Smooth muscle cell (in vitro differentiated cells): ENCODE results near the gene DISP2. TPM values are rescaled to one million over a fixed set of nuclear protein-coding genes. Genes with fewer than 3 reads are reported as not detected.
A peak's percentile ranks its signal among the peaks of the same experiment; 100 is the strongest.

Source experiments
- DNase-seq: peaks from one replicate; lab custom pipeline; 2025; ENCODE audit not compliant: unreplicated experiment; lab: John Stamatoyannopoulos, UW
- H2AFZ ChIP-seq: fragments of 200-600 bp; sonication (generic); 2 replicates; pipeline ENCODE4 v1.6.0; 2016; ENCODE audit warnings: antibody characterized with exemption, low read depth, mild to moderate bottlenecking
- H3F3A ChIP-seq: fragments of 200-600 bp; sonication (generic); 2 replicates; pipeline ENCODE4 v1.6.0; 2017; ENCODE audit warnings: antibody characterized with exemption, low read depth
- H3K27ac ChIP-seq: fragments of 200-600 bp; sonication (generic); 2 replicates; pipeline ENCODE4 v1.5.1; 2016; ENCODE audit warnings: low read depth, mild to moderate bottlenecking
- H3K27me3 ChIP-seq: fragments of 200-600 bp; sonication (generic); 2 replicates; pipeline ENCODE4 v1.6.1; 2016; ENCODE audit warnings: low read depth, mild to moderate bottlenecking
- H3K36me3 ChIP-seq: fragments of 200-600 bp; sonication (generic); 2 replicates; pipeline ENCODE4 v1.5.1; 2016; ENCODE audit warnings: low read depth
- H3K4me1 ChIP-seq: fragments of 200-600 bp; sonication (generic); 2 replicates; pipeline ENCODE4 v1.5.1; 2016; ENCODE audit warnings: low read depth
- H3K4me2 ChIP-seq: fragments of 200-600 bp; sonication (generic); 2 replicates; pipeline ENCODE4 v1.6.0; 2016; ENCODE audit warnings: mild to moderate bottlenecking
- H3K4me3 ChIP-seq: fragments of 200-600 bp; sonication (generic); 2 replicates; pipeline ENCODE4 v1.5.1; 2016; ENCODE audit warnings: mild to moderate bottlenecking
- H3K79me2 ChIP-seq: fragments of 200-600 bp; sonication (generic); 2 replicates; pipeline ENCODE4 v1.6.0; 2016; ENCODE audit warnings: low read depth, mild to moderate bottlenecking
- H3K9ac ChIP-seq: fragments of 200-600 bp; sonication (generic); 2 replicates; pipeline ENCODE4 v1.6.0; 2016; ENCODE audit warnings: low read depth
- H3K9me3 ChIP-seq: fragments of 200-600 bp; sonication (generic); replicated peaks from 2 replicates; pipeline ENCODE4 v1.5.1; 2016; ENCODE audit warnings: low read depth
- H4K20me1 ChIP-seq: fragments of 200-600 bp; sonication (generic); 2 replicates; pipeline ENCODE4 v1.6.0; 2016; ENCODE audit warnings: low read depth
- CTCF ChIP-seq: fragments of 200-600 bp; sonication (generic); IDR thresholded peaks from 2 replicates; pipeline ENCODE4 v1.5.1; 2017; ENCODE audit warnings: borderline replicate concordance, mild to moderate bottlenecking, antibody characterized with exemption; ENCODE audit not compliant: insufficient read depth, poor library complexity, severe bottlenecking
- WGBS: methylation state at CpG from one replicate; pipeline ENCODE4 v1.1.7; 2016; ENCODE audit warnings: low lambda C conversion rate; 5-methylcytosine and 5-hydroxymethylcytosine counted together
- polyA plus RNA-seq: library from polyadenylated mRNA; unstranded; fragments of >200 nt; fragmentation: Nextera tagmentation; extraction: Ambion mirVana; gene quantifications from 2 replicates; pipeline ENCODE4 v1.2.1, GENCODE V29; 2016
- total RNA-seq: library from RNA; depleted of rRNA; stranded (reverse); fragments of >200 nt; gene quantifications from 2 replicates; pipeline ENCODE4 v1.2.3, GENCODE V29; 2014

Gene DISP2
- total and polyA plus RNA-seq, 2 experiments from 2014 or later, result 0.46 to 0.58 TPM

DNA sequence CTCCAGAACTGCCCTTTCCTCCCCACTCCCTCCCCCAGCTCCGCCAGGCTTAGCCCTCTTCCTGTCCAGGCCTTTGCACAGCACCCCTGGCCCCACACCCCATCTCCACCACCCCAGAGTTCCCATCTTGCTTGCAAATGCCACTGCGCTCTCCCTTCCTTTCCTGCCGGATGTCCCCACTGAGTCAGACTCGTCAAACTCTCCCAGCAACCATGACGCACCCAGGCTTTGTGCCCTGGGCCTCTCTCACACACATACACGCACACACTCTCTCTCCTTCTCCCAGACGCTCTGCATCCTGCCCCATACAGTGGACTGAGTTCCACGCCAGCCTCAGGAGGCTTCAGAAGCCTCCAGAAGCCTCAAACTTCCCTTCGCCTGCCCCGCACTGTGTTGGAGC, 14.5 kb upstream of the DISP2 start:
- H3K4me2 ChIP-seq, result peak overlapping the region; percentile 63
- no peaks in the 10 kb centered on the region for H3K79me2 ChIP-seq
- TF ChIP-seq CTCF, result no peak
- peak overlapping the region; percentile 98 for H3K27ac ChIP-seq
- H3K9ac ChIP-seq, result peak overlapping the region; percentile 86
- H2AFZ ChIP-seq, result no peak overlapping the region
- peak; percentile 46 for DNase-seq
- no peaks in the 10 kb centered on the region for H3K36me3 ChIP-seq
- no peaks in the 10 kb centered on the region for H4K20me1 ChIP-seq
- H3K27me3 ChIP-seq, result no peaks in the 10 kb centered on the region
- no peaks in the 10 kb centered on the region for H3K9me3 ChIP-seq
- no peak overlapping the region for H3K4me3 ChIP-seq
- H3F3A ChIP-seq, result peaks cover 26% of the 10 kb centered on the region
- 21% methylated on average over 10 of the region's 10 CpGs for WGBS
- peaks cover 32% of the 10 kb centered on the region for H3K4me1 ChIP-seq

DNA sequence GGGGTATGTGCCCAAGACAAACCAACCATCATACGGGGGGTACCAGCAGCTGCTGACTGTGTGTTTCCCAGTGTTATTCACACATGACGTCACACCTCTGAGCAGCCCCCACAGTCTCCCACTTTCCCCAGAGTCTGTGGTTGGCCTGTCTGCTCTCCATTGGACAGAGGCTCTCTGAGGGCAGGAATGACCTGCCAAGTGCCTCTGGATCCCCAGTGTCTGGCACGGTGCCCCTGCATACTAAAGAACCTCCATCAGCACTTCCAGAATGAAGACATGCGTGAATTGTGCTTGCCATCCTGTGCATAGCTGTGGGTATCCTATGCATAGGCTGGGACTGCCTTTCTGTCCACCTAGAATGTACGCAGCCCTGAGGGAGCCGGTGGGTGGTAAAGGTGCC, 13.8 kb upstream of the DISP2 start:
- Histone ChIP-seq H3K27me3 (no peaks in the 10 kb centered on the region), H3K27ac (peak overlapping the region; percentile 98), H3K4me3 (no peak overlapping the region), H3K9ac (peak overlapping the region; percentile 86), H3K79me2 (no peaks in the 10 kb centered on the region), H4K20me1 (no peaks in the 10 kb centered on the region), H3K36me3 (no peaks in the 10 kb centered on the region), H3F3A (peaks cover 26% of the 10 kb centered on the region), H3K4me1 (peaks cover 31% of the 10 kb centered on the region), H3K9me3 (no peaks in the 10 kb centered on the region), H2AFZ (no peak overlapping the region), H3K4me2 (no peak overlapping the region)
- no peak for DNase-seq
- no peak for TF ChIP-seq CTCF
- 47% methylated on average over 6 of the region's 6 CpGs for WGBS

GRCh38 chr15:40344631-40345120, 13.3 kb upstream of the DISP2 start:
- Histone ChIP-seq H3K27me3 (no peaks in the 10 kb centered on the region), H3K9ac (no peak overlapping the region), H2AFZ (no peak overlapping the region), H3K27ac (peak overlapping the region; percentile 98), H3K4me1 (peaks cover 26% of the 10 kb centered on the region), H4K20me1 (no peaks in the 10 kb centered on the region), H3K9me3 (no peaks in the 10 kb centered on the region), H3K4me2 (no peak overlapping the region), H3F3A (peaks cover 26% of the 10 kb centered on the region), H3K4me3 (no peak overlapping the region), H3K36me3 (no peaks in the 10 kb centered on the region), H3K79me2 (no peaks in the 10 kb centered on the region)
- WGBS, result 63% methylated on average over 15 of the region's 15 CpGs
- TF ChIP-seq CTCF, result peak; percentile 56
- peak; percentile 16 for DNase-seq

GRCh38 chr15:40345225-40345866, 12.7 kb upstream of the DISP2 start:
- no peaks in the 10 kb centered on the region for H3K27me3 ChIP-seq
- no peak overlapping the region for H3K27ac ChIP-seq
- no peak overlapping the region for H3K9ac ChIP-seq
- no peak for TF ChIP-seq CTCF
- no peaks in the 10 kb centered on the region for H4K20me1 ChIP-seq
- no peak overlapping the region for H3K4me3 ChIP-seq
- H3K9me3 ChIP-seq, result no peaks in the 10 kb centered on the region
- peaks cover 19% of the 10 kb centered on the region for H3K4me1 ChIP-seq
- no peak overlapping the region for H3K4me2 ChIP-seq
- H3K36me3 ChIP-seq, result no peaks in the 10 kb centered on the region
- peaks cover 26% of the 10 kb centered on the region for H3F3A ChIP-seq
- no peak overlapping the region for H2AFZ ChIP-seq
- DNase-seq, result no peak
- WGBS, result 84% methylated on average over 10 of the region's 10 CpGs
- no peaks in the 10 kb centered on the region for H3K79me2 ChIP-seq
